ENCODE results near the gene RNF130.

RNF130 gene

DNA sequence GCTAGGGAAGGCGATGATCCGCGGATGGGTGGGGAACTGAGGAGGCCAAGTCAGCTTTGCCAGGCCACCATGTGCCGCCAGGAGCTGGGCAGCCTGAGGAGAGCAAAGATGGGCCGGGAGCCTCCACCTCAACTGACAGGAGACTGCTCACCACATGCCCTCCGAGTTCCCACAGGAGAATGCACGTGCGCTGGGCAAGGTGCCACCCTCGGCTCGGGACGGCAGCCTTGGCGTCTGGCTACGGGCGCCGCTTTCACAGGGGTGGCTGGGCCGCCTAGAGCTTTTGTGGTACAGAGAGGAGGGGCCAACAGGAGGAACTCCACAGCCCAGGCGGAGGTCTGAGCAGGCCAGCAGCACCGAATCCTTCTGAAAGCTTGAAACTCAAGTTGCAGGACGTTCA lies 158.6 kb downstream of the RNF130 start:
- DNase-seq = no peak

- DNase-seq = no peak
These were observed 159.2 kb downstream of the RNF130 start for GRCh38 chr5:179912386-179912785.

DNA sequence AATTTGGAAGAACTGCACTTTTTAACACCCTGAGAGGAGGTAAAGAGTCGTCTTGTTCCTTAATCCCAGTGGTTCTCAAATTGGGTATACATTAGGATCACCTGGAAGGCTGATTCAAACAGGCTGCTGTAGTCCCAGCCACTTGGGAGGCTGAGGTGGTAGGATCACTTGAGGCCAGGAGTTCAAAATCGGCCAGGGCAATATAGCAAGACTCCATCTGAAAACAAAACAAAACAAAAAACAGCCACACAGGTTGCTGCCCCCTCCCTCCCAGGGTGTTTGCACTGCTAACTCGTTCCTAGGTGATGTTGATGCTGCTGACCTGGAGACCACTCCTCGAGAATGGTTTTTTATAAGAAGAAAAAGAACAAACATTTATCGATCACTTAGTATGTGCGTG lies 162.3 kb downstream of the RNF130 start:
- no peak for DNase-seq

- DNase-seq = no peak
These were observed 163.0 kb downstream of the RNF130 start for GRCh38 chr5:179908528-179908927.

GRCh38 chr5:179907556-179908324 lies 163.8 kb downstream of the RNF130 start, which contains the start of gene TBC1D9B:
TBC1D9B (minus strand) TSS chr5:179907897; CDS start chr5:179907821, 76 bp downstream.
- peak; percentile 29 to 68 (median 55) for DNase-seq

- DNase-seq = no peak
These were observed 164.6 kb downstream of the RNF130 start for GRCh38 chr5:179906795-179907555.

DNA sequence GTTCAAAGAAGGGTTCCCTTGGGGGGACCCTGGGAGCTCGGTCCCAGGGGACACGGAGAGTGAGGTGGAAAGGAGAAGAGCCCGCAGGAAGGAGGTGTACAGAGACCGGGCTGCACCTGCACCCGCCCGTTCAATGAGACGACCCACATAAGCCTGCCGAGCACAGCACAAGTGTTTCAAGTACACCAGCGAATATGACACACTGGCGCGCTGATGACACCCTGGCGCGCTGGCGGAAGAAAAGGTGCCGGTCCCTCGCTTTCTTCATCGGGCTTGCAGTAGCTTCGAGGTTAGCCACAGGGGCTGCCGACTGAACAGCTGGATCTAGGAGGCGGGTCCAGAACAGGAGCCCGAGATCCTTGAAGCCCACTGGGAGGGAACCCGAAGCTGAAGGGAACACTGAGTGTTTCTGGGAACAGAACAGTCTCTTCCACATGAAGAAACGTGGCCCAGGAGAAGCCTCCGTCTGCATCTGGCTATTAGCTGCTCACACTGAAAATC lies 165.2 kb downstream of the RNF130 start:
- no peak for DNase-seq

DNA sequence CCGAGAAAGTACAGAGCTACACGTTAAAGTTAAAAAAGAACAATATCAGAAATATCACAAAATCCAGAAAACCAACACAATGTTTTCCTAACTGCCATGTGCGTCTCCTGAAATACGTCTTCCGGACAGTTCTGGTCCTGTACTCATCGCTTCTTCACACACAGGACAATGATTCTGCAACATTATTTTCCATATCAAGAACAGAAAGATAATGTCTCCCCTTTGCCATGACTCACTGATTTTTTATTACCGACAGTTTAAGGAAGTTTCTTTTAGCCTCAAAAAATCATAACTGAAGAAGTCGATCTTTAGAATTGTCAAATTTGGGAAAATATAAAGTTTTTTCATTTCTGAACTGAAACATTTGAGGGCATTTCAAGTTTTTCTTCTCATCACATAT lies 166.4 kb downstream of the RNF130 start:
- no peak for DNase-seq
